EH (cell line): ENCODE results near the gene LKAAEAR1.

Source experiments
- DNase-seq: peaks from one replicate; pipeline ENCODE4 v3.0.0-alpha.2; 2015; ENCODE audit warnings: low read depth

Gene LKAAEAR1

GRCh38 chr20:64078934-64079272 is 5.3 kb downstream of the LKAAEAR1 start:
- no peak for DNase-seq

- no peak for DNase-seq
Observed at GRCh38 chr20:64077876-64078551, 6.2 kb downstream of the LKAAEAR1 start.

- DNase-seq: no peak
Observed at GRCh38 chr20:64077541-64077875, 6.7 kb downstream of the LKAAEAR1 start.

- DNase-seq: no peak
Observed at GRCh38 chr20:64077094-64077493, 7.1 kb downstream of the LKAAEAR1 start.

GRCh38 chr20:64076061-64076997 is 7.9 kb downstream of the LKAAEAR1 start:
- DNase-seq: no peak

- no peak for DNase-seq
Observed at GRCh38 chr20:64075556-64075955, 8.6 kb downstream of the LKAAEAR1 start.

- no peak for DNase-seq
Observed at GRCh38 chr20:64074963-64075362, 9.2 kb downstream of the LKAAEAR1 start.

GRCh38 chr20:64074184-64074789 is 9.9 kb downstream of the LKAAEAR1 start:
- DNase-seq: no peak

- no peak for DNase-seq
Observed at GRCh38 chr20:64073476-64074183, 10.6 kb downstream of the LKAAEAR1 start.

- no peak for DNase-seq
Observed at GRCh38 chr20:64072498-64073063, 11.6 kb downstream of the LKAAEAR1 start.

GRCh38 chr20:64071341-64072332 is 12.6 kb downstream of the LKAAEAR1 start:
- no peak for DNase-seq

- DNase-seq: no peak
Observed at GRCh38 chr20:64070244-64070993, 13.8 kb downstream of the LKAAEAR1 start.

GRCh38 chr20:64069614-64070243 is 14.5 kb downstream of the LKAAEAR1 start:
- DNase-seq: peak; percentile 32

GRCh38 chr20:64069209-64069613 is 15.0 kb downstream of the LKAAEAR1 start:
- no peak for DNase-seq

GRCh38 chr20:64068386-64069208 is 15.6 kb downstream of the LKAAEAR1 start:
- no peak for DNase-seq

GRCh38 chr20:64067733-64068307 is 16.4 kb downstream of the LKAAEAR1 start:
- no peak for DNase-seq

- DNase-seq: no peak
Observed at GRCh38 chr20:64067005-64067632, 17.1 kb downstream of the LKAAEAR1 start.

GRCh38 chr20:64065974-64066343 is 18.2 kb downstream of the LKAAEAR1 start:
- peak; percentile 88 for DNase-seq
